Coronary artery (tissue), 2 donors: Measurements from ENCODE around the gene WDFY2.

ENCODE experiments used
- DNase-seq: peaks from one replicate; pipeline ENCODE4 v3.0.0-alpha.2; 2017; ENCODE audit warnings: low spot score
- H3K27ac ChIP-seq, 2 donors: fragments of 200-600 bp; sonication (generic); one replicate each; pipeline ENCODE4 v1.5.1; 2016 to 2019
- H3K4me3 ChIP-seq: fragments of 200-600 bp; sonication (generic); 2 replicates; pipeline ENCODE4 v1.5.1; 2016; ENCODE audit warnings: mild to moderate bottlenecking, moderate library complexity
- CTCF ChIP-seq: fragments of 200-600 bp; sonication (generic); IDR thresholded peaks from one replicate; pipeline ENCODE4 v1.5.1; 2019; ENCODE audit warnings: antibody characterized with exemption

Gene WDFY2

GRCh38 chr13:51668580-51669195 lies 84.4 kb downstream of the WDFY2 start:
- H3K4me3 ChIP-seq = no peak overlapping the region
- no peak for DNase-seq
- H3K27ac ChIP-seq = no peak overlapping the region
- no peak for TF ChIP-seq CTCF

GRCh38 chr13:51673165-51673564 lies 88.9 kb downstream of the WDFY2 start:
- no peak for TF ChIP-seq CTCF
- H3K27ac ChIP-seq = no peak overlapping the region
- DNase-seq = no peak

GRCh38 chr13:51674276-51674675 lies 90.0 kb downstream of the WDFY2 start:
- TF ChIP-seq CTCF = no peak
- no peak for DNase-seq

More at GRCh38 chr13:51673165-51673564, 88.9 kb downstream of the WDFY2 start:
- no peak overlapping the region for H3K4me3 ChIP-seq

GRCh38 chr13:51675385-51675784 lies 91.1 kb downstream of the WDFY2 start:
- Histone ChIP-seq H3K27ac (no peak overlapping the region), H3K4me3 (no peak overlapping the region)
- no peak for DNase-seq
- no peak for TF ChIP-seq CTCF

More at GRCh38 chr13:51674276-51674675, 90.0 kb downstream of the WDFY2 start:
- Histone ChIP-seq H3K27ac (no peak overlapping the region), H3K4me3 (no peak overlapping the region)

GRCh38 chr13:51675877-51676276 lies 91.6 kb downstream of the WDFY2 start:
- Histone ChIP-seq H3K4me3 (no peak overlapping the region), H3K27ac (no peak overlapping the region)
- DNase-seq = no peak
- TF ChIP-seq CTCF = no peak

- no peak overlapping the region for H3K27ac ChIP-seq
- H3K4me3 ChIP-seq = no peak overlapping the region
- DNase-seq = no peak
- no peak for TF ChIP-seq CTCF
Measured at GRCh38 chr13:51676739-51677138, 92.5 kb downstream of the WDFY2 start.

GRCh38 chr13:51678420-51678819 lies 94.2 kb downstream of the WDFY2 start:
- TF ChIP-seq CTCF = no peak
- H3K4me3 ChIP-seq = no peak overlapping the region
- no peak overlapping the region for H3K27ac ChIP-seq
- no peak for DNase-seq
